ENCODE data around the gene U2AF2. TPM values are rescaled to one million over a fixed set of nuclear protein-coding genes. Genes with fewer than 3 reads are reported as not detected.
A peak's percentile ranks its signal among the peaks of the same experiment; 100 is the strongest.

U2AF2 gene
- total RNA-seq, 1 experiment from 2014 or later, result 309 TPM

- CTCF ChIA-PET, result no interaction called here
- Mint-ChIP-seq H3K27ac (ENCODE audit: unreplicated experiment) (no peak overlapping the region), H3K4me1 (ENCODE audit: low read depth, unreplicated experiment) (peaks cover 19% of the 10 kb centered on the region), H3K27me3 (ENCODE audit: unreplicated experiment) (no peaks in the 10 kb centered on the region), H3K9me3 (ENCODE audit: low read depth, unreplicated experiment) (no peaks in the 10 kb centered on the region), H3K4me3 (ENCODE audit: low read depth, unreplicated experiment) (no peak overlapping the region), H3K36me3 (ENCODE audit: insufficient read depth, unreplicated experiment) (peaks cover 48% of the 10 kb centered on the region)
- TF ChIP-seq, protein P1, sequence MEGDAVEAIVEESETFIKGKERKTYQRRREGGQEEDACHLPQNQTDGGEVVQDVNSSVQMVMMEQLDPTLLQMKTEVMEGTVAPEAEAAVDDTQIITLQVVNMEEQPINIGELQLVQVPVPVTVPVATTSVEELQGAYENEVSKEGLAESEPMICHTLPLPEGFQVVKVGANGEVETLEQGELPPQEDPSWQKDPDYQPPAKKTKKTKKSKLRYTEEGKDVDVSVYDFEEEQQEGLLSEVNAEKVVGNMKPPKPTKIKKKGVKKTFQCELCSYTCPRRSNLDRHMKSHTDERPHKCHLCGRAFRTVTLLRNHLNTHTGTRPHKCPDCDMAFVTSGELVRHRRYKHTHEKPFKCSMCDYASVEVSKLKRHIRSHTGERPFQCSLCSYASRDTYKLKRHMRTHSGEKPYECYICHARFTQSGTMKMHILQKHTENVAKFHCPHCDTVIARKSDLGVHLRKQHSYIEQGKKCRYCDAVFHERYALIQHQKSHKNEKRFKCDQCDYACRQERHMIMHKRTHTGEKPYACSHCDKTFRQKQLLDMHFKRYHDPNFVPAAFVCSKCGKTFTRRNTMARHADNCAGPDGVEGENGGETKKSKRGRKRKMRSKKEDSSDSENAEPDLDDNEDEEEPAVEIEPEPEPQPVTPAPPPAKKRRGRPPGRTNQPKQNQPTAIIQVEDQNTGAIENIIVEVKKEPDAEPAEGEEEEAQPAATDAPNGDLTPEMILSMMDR (IDR thresholded peaks at IDR 0.05; ENCODE audit: unreplicated experiment), result no peak
- DNase-seq, result no peak
- BruUV-seq (replicated peaks), result no TSS peak
- intact Hi-C loops (cut with micrococcal nuclease; ENCODE audit: unreplicated experiment), result no loop called here
These were observed 32.4 kb upstream of the U2AF2 start for GRCh38 chr19:55622242-55622969.

DNA sequence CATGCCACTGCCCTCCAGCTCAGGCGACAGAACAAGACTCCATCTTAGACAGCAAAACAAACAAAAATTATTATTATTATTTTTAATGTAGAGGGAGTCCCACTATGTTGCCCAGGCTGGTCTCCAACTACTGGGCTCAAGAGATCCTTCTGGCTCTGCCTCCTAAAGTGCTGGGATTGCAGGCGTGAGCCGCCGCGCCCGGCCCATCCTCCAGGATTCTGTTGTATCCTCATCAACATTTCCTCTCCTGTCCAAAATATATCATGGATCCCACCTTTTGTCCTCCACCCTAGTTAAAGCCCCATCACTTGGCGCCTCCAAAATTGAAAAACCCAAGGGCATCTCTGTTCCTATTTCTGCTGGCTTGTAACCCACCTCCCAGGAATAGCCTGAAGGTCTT lies 31.7 kb upstream of the U2AF2 start:
- H3K27me3 Mint-ChIP-seq (ENCODE audit: unreplicated experiment), result no peaks in the 10 kb centered on the region
- CTCF ChIA-PET, result no interaction called here
- no TSS peak for BruUV-seq (replicated peaks)

DNA sequence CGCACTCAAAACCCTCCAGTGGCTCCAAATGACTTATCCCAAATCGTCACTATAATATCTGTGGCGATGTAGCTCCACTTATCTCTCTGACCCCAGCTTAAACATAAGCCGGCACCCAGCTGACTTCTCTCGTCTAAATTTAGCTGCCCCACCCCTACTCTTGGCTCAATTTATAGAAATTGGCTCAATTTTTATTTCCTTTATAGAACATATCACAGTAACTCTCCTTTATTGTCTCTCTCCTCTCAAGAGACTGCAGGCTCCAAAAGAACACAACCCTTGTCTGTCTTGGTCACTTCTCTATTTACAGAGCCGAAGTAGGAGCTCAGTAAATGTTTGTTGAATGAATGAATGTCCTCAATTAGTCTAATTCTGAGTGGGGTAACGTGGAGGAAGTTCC lies 31.3 kb upstream of the U2AF2 start:
- DNase-seq, result no peak
- BruUV-seq (replicated peaks), result TSS peak; percentile 76
- peaks cover 19% of the 10 kb centered on the region for H3K4me1 Mint-ChIP-seq (ENCODE audit: low read depth, unreplicated experiment)
- H3K27ac Mint-ChIP-seq (ENCODE audit: unreplicated experiment), result peak overlapping the region; percentile 95
- H3K4me3 Mint-ChIP-seq (ENCODE audit: low read depth, unreplicated experiment), result peak overlapping the region; percentile 92
- intact Hi-C loops (cut with micrococcal nuclease; ENCODE audit: unreplicated experiment), result no loop called here
- CTCF ChIA-PET, result interaction anchor here (1.4 kb wide), 1 partner anchor 9 kb away, joined by 10 read pairs; no protein-coding TSS in a partner anchor
- no peaks in the 10 kb centered on the region for H3K27me3 Mint-ChIP-seq (ENCODE audit: unreplicated experiment)
- H3K9me3 Mint-ChIP-seq (ENCODE audit: low read depth, unreplicated experiment), result no peaks in the 10 kb centered on the region
- peaks cover 36% of the 10 kb centered on the region for H3K36me3 Mint-ChIP-seq (ENCODE audit: insufficient read depth, unreplicated experiment)
- TF ChIP-seq, protein P1 (IDR thresholded peaks at IDR 0.05; ENCODE audit: unreplicated experiment), result no peak

More for the DNA sequence above, 31.7 kb upstream of the U2AF2 start:
- Mint-ChIP-seq H3K4me3 (ENCODE audit: low read depth, unreplicated experiment) (no peak overlapping the region), H3K4me1 (ENCODE audit: low read depth, unreplicated experiment) (peaks cover 19% of the 10 kb centered on the region), H3K27ac (ENCODE audit: unreplicated experiment) (peak overlapping the region; percentile 95), H3K36me3 (ENCODE audit: insufficient read depth, unreplicated experiment) (peaks cover 40% of the 10 kb centered on the region), H3K9me3 (ENCODE audit: low read depth, unreplicated experiment) (no peaks in the 10 kb centered on the region)
- intact Hi-C loops (cut with micrococcal nuclease; ENCODE audit: unreplicated experiment), result no loop called here
- TF ChIP-seq, protein P1 (IDR thresholded peaks at IDR 0.05; ENCODE audit: unreplicated experiment), result no peak
- no peak for DNase-seq

DNA sequence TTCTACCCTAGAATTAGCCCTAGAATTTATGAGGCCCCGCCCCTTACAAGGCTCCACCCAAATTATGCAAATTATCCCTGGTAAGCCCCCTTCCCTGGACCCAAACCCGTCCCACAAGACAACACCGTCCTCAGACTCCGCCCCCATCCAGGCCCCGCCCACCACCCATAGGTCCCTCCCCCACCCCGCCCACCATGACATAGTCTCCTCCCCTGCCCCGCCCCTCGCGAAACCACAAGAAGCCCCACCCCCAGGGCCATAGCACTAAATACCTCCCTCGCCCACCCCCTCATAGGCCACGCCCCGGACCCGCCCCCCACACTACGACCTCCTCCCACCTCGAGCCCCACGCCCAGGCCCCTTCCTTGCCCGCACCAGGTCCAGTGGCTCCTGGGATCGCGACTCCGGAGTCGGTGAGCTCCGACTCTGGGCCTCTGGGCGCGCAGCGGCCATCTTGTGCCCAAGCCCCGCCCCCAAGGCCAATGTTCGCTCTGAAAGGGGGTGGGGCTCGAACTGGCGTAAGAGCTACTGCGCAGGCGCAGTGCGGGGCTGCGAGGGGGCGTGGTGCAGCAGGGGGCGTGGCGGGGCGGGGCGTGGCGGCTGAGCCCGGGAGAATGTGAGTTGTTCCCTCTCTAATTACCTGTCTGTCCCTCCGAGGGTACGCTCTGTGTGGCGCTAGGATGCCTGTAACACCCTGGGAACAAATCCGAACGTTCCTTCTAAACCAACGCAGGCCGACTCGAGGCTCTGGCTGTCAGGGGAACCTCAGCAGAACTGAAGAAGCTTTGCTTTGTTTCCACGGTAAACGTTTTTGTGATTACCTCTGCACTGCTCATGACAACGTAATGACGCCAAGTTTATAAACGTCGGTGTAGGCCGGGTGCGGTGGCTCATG lies 30.5 kb upstream of the U2AF2 start, which contains the start of gene ZNF784:
Gene ZNF784 (minus strand): TSS at position 458 of the 895 bp plus-strand sequence. CDS start 5 bp downstream, at position 453.
- BruUV-seq (replicated peaks), result no TSS peak
- CTCF ChIA-PET, result interaction anchor here (0.5 to 1.6 kb wide), 26 partner anchors 8 to 1435 kb away, joined by 3 to 16 read pairs (median 5); partner anchors contain the start of genes MBOAT7 and NAT14
- Mint-ChIP-seq H3K4me1 (ENCODE audit: low read depth, unreplicated experiment) (peaks cover 19% of the 10 kb centered on the region), H3K27ac (ENCODE audit: unreplicated experiment) (peak within 1 kb of the TSS; percentile 95), H3K4me3 (ENCODE audit: low read depth, unreplicated experiment) (peak within 1 kb of the TSS; percentile 92), H3K36me3 (ENCODE audit: insufficient read depth, unreplicated experiment) (peaks cover 34% of the 10 kb centered on the region), H3K9me3 (ENCODE audit: low read depth, unreplicated experiment) (no peaks in the 10 kb centered on the region), H3K27me3 (ENCODE audit: unreplicated experiment) (no peaks in the 10 kb centered on the region)
- peak; percentile 97 for DNase-seq
- intact Hi-C loops (cut with micrococcal nuclease; ENCODE audit: unreplicated experiment), result no loop called here
- TF ChIP-seq, protein P1 (IDR thresholded peaks at IDR 0.05; ENCODE audit: unreplicated experiment), result no peak
